Measurements from ENCODE around the gene ARF6. TPM values are rescaled to one million over a fixed set of nuclear protein-coding genes. Genes with fewer than 3 reads are reported as not detected.
A peak's percentile ranks its signal among the peaks of the same experiment; 100 is the strongest.

The ARF6 gene
- total RNA-seq, 1 experiment from 2014 or later = 58.8 TPM

DNA sequence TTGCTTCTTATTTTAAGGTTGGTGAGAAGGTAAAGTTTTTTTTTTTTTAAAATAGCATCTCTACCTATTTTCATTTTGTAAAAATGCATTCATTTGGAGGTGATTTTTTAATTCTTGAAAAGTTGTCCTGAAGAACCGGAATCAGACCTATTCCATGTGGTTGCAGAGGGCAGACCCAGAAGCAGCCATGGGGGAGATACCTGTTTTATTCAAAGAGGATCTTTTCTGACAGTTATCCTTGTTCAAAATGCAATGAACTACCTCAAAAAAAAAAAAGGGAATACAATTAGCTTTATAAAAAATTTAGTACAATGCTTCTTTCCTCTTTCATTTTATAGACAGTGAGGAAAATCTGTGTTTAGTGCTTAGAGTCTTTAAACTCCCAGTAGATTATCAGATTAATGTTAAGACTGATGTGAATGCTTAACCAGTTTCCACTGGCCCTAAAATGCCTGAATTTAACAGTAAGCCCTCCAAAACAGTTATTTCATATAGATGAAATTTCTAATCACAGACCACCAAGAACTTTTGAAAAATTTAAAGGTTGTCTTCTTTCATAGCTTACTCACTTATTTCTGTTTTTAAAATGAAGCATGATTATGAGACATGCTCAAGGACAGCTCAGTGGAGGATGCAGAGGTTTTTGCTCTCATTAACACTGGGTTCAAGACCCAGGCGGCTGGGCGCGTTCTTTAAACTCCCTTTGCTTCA, 31.7 kb upstream of the ARF6 start:
- no peaks in the 10 kb centered on the region for H3K27me3 ChIP-seq (replicated peaks; ENCODE audit: control insufficient read depth, insufficient read depth, low read length)
- TF ChIP-seq, protein P1, sequence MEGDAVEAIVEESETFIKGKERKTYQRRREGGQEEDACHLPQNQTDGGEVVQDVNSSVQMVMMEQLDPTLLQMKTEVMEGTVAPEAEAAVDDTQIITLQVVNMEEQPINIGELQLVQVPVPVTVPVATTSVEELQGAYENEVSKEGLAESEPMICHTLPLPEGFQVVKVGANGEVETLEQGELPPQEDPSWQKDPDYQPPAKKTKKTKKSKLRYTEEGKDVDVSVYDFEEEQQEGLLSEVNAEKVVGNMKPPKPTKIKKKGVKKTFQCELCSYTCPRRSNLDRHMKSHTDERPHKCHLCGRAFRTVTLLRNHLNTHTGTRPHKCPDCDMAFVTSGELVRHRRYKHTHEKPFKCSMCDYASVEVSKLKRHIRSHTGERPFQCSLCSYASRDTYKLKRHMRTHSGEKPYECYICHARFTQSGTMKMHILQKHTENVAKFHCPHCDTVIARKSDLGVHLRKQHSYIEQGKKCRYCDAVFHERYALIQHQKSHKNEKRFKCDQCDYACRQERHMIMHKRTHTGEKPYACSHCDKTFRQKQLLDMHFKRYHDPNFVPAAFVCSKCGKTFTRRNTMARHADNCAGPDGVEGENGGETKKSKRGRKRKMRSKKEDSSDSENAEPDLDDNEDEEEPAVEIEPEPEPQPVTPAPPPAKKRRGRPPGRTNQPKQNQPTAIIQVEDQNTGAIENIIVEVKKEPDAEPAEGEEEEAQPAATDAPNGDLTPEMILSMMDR (IDR thresholded peaks at IDR 0.05; ENCODE audit: insufficient read depth in 1 of 2, low read depth in 1 of 2, low read length in 1 of 2, severe bottlenecking in 1 of 2, unreplicated experiment in 1 of 2) = no peak
- no TSS peak for BruUV-seq (replicated peaks)
- Mint-ChIP-seq H3K27me3 (ENCODE audit: insufficient read depth, unreplicated experiment) (peaks cover 3% of the 10 kb centered on the region), H3K4me3 (ENCODE audit: unreplicated experiment) (no peak overlapping the region), H3K27ac (ENCODE audit: unreplicated experiment) (peak overlapping the region; percentile 29), H3K36me3 (ENCODE audit: insufficient read depth, unreplicated experiment) (peaks cover 22% of the 10 kb centered on the region), H3K9me3 (ENCODE audit: unreplicated experiment) (no peaks in the 10 kb centered on the region), H3K4me1 (ENCODE audit: low read depth, unreplicated experiment) (peaks cover 11% of the 10 kb centered on the region)
- peak overlapping the region; percentile 69 for H3K4me3 ChIP-seq (ENCODE audit: low read depth, low read length)
- intact Hi-C loops (cut with micrococcal nuclease; ENCODE audit: unreplicated experiment) = loop anchor here (5.0 kb wide), 1 partner anchor 451 kb away; the partner anchor contains the start of genes DMAC2L and L2HGDH
- H3K36me3 ChIP-seq (ENCODE audit: control insufficient read depth, insufficient read depth, low read length) = no peaks in the 10 kb centered on the region
- no peaks in the 10 kb centered on the region for H3K9me3 ChIP-seq
- ChIA-PET POLR2A (interaction anchor here (2.7 kb wide), 1 partner anchor 8 kb away, joined by 19 read pairs; the partner anchor contains the start of gene NEMF), CTCF (interaction anchor here (0.6 to 4.1 kb wide), 9 partner anchors 8 to 247 kb away, joined by 3 to 64 read pairs (median 6); partner anchors contain the start of gene NEMF)
- DNase-seq = no peak
- peaks cover 5% of the 10 kb centered on the region; the same call in 1 of the 2 replicates for H3K4me1 ChIP-seq

DNA sequence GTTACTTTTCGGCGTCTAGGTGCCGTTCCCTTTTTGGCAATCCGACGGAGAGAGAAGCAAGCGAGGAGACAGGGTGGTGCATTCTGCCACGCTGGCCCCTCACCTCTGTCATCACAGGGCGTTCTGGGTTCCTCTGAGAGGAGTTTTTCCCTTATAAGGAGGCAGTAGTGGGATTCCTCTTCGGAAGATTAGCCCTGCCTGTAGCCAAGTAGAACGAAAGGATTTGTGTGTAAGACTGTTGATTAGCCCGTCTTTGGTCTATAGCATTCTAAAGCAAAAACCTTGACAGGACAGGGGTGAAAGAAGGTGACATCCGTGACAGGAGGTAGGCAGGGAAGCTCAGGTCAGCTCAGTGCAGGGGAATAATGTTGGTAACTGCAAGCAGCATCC, 31.2 kb upstream of the ARF6 start:
- H3K9me3 ChIP-seq = no peaks in the 10 kb centered on the region
- H3K27me3 ChIP-seq (replicated peaks; ENCODE audit: control insufficient read depth, insufficient read depth, low read length) = no peaks in the 10 kb centered on the region
- CTCF ChIA-PET = interaction anchor here (0.8 to 4.1 kb wide), 12 partner anchors 9 to 208 kb away, joined by 3 to 64 read pairs (median 6); partner anchors contain the start of gene NEMF
- POLR2A ChIA-PET = interaction anchor here (0.9 to 2.7 kb wide), 3 partner anchors 9 to 227 kb away, joined by 3 to 19 read pairs (median 8); partner anchors contain the start of gene NEMF
- intact Hi-C loops (cut with micrococcal nuclease; ENCODE audit: unreplicated experiment) = loop anchor here (1.0 to 5.0 kb wide), 4 partner anchors 8 to 451 kb away; partner anchors contain the start of genes ARF6, DMAC2L and L2HGDH
- Mint-ChIP-seq H3K4me3 (ENCODE audit: unreplicated experiment) (no peak overlapping the region), H3K36me3 (ENCODE audit: insufficient read depth, unreplicated experiment) (peaks cover 22% of the 10 kb centered on the region), H3K27ac (ENCODE audit: unreplicated experiment) (no peak overlapping the region), H3K27me3 (ENCODE audit: insufficient read depth, unreplicated experiment) (peaks cover 3% of the 10 kb centered on the region), H3K4me1 (ENCODE audit: low read depth, unreplicated experiment) (peaks cover 11% of the 10 kb centered on the region), H3K9me3 (ENCODE audit: unreplicated experiment) (no peaks in the 10 kb centered on the region)
- TF ChIP-seq, protein P1 (IDR thresholded peaks at IDR 0.05; ENCODE audit: insufficient read depth in 1 of 2, low read depth in 1 of 2, low read length in 1 of 2, severe bottlenecking in 1 of 2, unreplicated experiment in 1 of 2) = no peak
- BruUV-seq (replicated peaks) = no TSS peak
- H3K4me1 ChIP-seq = peaks cover 5% of the 10 kb centered on the region; the same call in 1 of the 2 replicates
- DNase-seq = peak; percentile 66 to 74
- peak overlapping the region; percentile 69 for H3K4me3 ChIP-seq (ENCODE audit: low read depth, low read length)
- no peaks in the 10 kb centered on the region for H3K36me3 ChIP-seq (ENCODE audit: control insufficient read depth, insufficient read depth, low read length)

DNA sequence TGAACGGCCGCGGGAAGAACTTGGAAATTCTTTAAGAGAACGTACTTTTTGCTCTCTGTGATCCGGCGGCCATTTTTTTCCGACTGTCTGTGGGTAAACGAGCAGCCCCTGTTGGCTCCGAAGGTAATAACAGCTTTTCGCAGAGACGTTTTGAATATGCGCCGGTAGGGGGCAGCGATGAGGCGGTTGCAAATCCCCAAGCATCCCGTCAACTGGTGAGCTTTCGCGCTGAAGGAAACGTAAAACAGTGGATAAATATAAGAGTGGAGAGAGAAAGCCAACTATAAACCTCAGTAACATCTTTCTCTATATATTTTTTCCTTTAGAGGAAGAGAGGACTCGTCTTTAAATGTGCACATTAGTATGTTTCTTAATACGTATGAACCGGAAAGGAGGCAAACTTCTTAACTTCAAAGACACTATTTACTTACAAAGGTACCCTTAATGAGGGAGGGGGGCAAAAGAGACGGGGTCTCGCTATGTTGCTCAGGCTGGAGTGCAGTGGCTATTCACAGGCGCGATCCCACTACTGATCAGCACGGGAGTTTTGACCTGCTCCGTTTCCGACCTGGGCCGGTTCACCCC, 30.7 kb upstream of the ARF6 start:
- TF ChIP-seq, protein P1 (IDR thresholded peaks at IDR 0.05; ENCODE audit: insufficient read depth in 1 of 2, low read depth in 1 of 2, low read length in 1 of 2, severe bottlenecking in 1 of 2, unreplicated experiment in 1 of 2) = peak; percentile 100
- BruUV-seq (replicated peaks) = no TSS peak
- intact Hi-C loops (cut with micrococcal nuclease; ENCODE audit: unreplicated experiment) = loop anchor here (1.0 to 5.0 kb wide), 4 partner anchors 9 to 450 kb away; partner anchors contain the start of genes ARF6, DMAC2L and L2HGDH
- H3K4me3 Mint-ChIP-seq (ENCODE audit: unreplicated experiment) = no peak overlapping the region
- H3K4me1 ChIP-seq = peaks cover 5% of the 10 kb centered on the region; the same call in 1 of the 2 replicates
- no peak overlapping the region for H3K27ac Mint-ChIP-seq (ENCODE audit: unreplicated experiment)
- peak overlapping the region; percentile 69 for H3K4me3 ChIP-seq (ENCODE audit: low read depth, low read length)
- POLR2A ChIA-PET = interaction anchor here (0.5 to 2.7 kb wide), 14 partner anchors 9 to 254 kb away, joined by 3 to 19 read pairs (median 6); partner anchors contain the start of genes ARF6, NEMF and VCPKMT
- H3K36me3 ChIP-seq (ENCODE audit: control insufficient read depth, insufficient read depth, low read length) = no peaks in the 10 kb centered on the region
- no peaks in the 10 kb centered on the region for H3K9me3 Mint-ChIP-seq (ENCODE audit: unreplicated experiment)
- peaks cover 22% of the 10 kb centered on the region for H3K36me3 Mint-ChIP-seq (ENCODE audit: insufficient read depth, unreplicated experiment)
- peaks cover 11% of the 10 kb centered on the region for H3K4me1 Mint-ChIP-seq (ENCODE audit: low read depth, unreplicated experiment)
- no peaks in the 10 kb centered on the region for H3K27me3 ChIP-seq (replicated peaks; ENCODE audit: control insufficient read depth, insufficient read depth, low read length)
- H3K27me3 Mint-ChIP-seq (ENCODE audit: insufficient read depth, unreplicated experiment) = peaks cover 3% of the 10 kb centered on the region
- peak; percentile 77 to 84 for DNase-seq
- CTCF ChIA-PET = interaction anchor here (0.8 to 4.1 kb wide), 19 partner anchors 9 to 250 kb away, joined by 3 to 64 read pairs (median 4); partner anchors contain the start of gene NEMF
- no peaks in the 10 kb centered on the region for H3K9me3 ChIP-seq
